ENCODE results near the gene SLC66A1.

The SLC66A1 gene

GRCh38 chr1:19329611-19330010 lies 17.5 kb downstream of the SLC66A1 start:
- no peak for DNase-seq (ENCODE audit: low spot score)
- no peak for TF ChIP-seq CTCF (IDR thresholded peaks at IDR 0.05; ENCODE audit: extremely low read depth, missing control alignments)

GRCh38 chr1:19330449-19331135 lies 18.5 kb downstream of the SLC66A1 start:
- no peak for DNase-seq (ENCODE audit: low spot score)
- no peak for TF ChIP-seq CTCF (IDR thresholded peaks at IDR 0.05; ENCODE audit: extremely low read depth, missing control alignments)

- no peak for TF ChIP-seq CTCF (IDR thresholded peaks at IDR 0.05; ENCODE audit: extremely low read depth, missing control alignments)
Observed at GRCh38 chr1:19331262-19331878, 19.2 kb downstream of the SLC66A1 start.

GRCh38 chr1:19332832-19333231 lies 20.7 kb downstream of the SLC66A1 start:
- no peak for TF ChIP-seq CTCF (IDR thresholded peaks at IDR 0.05; ENCODE audit: extremely low read depth, missing control alignments)
- DNase-seq (ENCODE audit: low spot score), result no peak

More at GRCh38 chr1:19331262-19331878, 19.2 kb downstream of the SLC66A1 start:
- DNase-seq (ENCODE audit: low spot score), result no peak

- TF ChIP-seq CTCF (IDR thresholded peaks at IDR 0.05; ENCODE audit: extremely low read depth, missing control alignments), result no peak
- no peak for DNase-seq (ENCODE audit: low spot score)
Observed at GRCh38 chr1:19333587-19334354, 21.6 kb downstream of the SLC66A1 start.

- TF ChIP-seq CTCF (IDR thresholded peaks at IDR 0.05; ENCODE audit: extremely low read depth, missing control alignments), result no peak
- no peak for DNase-seq (ENCODE audit: low spot score)
Observed at GRCh38 chr1:19336543-19336942, 24.4 kb downstream of the SLC66A1 start.

- TF ChIP-seq CTCF (IDR thresholded peaks at IDR 0.05; ENCODE audit: extremely low read depth, missing control alignments), result no peak
- DNase-seq (ENCODE audit: low spot score), result no peak
Observed at GRCh38 chr1:19337289-19337688, 25.2 kb downstream of the SLC66A1 start.

Data from GM20000 (cell line).